Glomerular endothelial cell (primary cell): ENCODE data around the gene C7orf57. TPM values are rescaled to one million over a fixed set of nuclear protein-coding genes. Genes with fewer than 3 reads are reported as not detected.
"Not testable (repeated sequence)": the region's sequence is repeated elsewhere in the genome, so short reads cannot be mapped to it uniquely, and the experiment has no call there.

Experiments used
- DNase-seq: peaks from one replicate; pipeline ENCODE4 v3.0.0-alpha.2; 2011; ENCODE audit warnings: low read depth, low spot score; ENCODE audit errors: extremely low read depth
- total RNA-seq: library from RNA; depleted of rRNA; stranded (reverse); fragments of >200 nt; gene quantifications from 2 replicates; pipeline ENCODE4 v1.2.3, GENCODE V29; 2015

Gene C7orf57
- total RNA-seq, 1 donor from 2014 or later = 0.64 TPM

GRCh38 chr7:48033922-48034321, 1.4 kb upstream of the C7orf57 start:
- DNase-seq = no peak

- no peak for DNase-seq
Measured at GRCh38 chr7:48035967-48036478, 680 bp downstream of the C7orf57 start.

GRCh38 chr7:48038815-48039506, 3.6 kb downstream of the C7orf57 start:
- no peak for DNase-seq

- DNase-seq = no peak
Measured at GRCh38 chr7:48040944-48041652, 5.8 kb downstream of the C7orf57 start.

- no peak for DNase-seq
Measured at GRCh38 chr7:48041653-48041970, 6.3 kb downstream of the C7orf57 start.

- no peak for DNase-seq
Measured at GRCh38 chr7:48042216-48042615, 6.9 kb downstream of the C7orf57 start.

- DNase-seq = no peak
Measured at GRCh38 chr7:48042636-48043035, 7.3 kb downstream of the C7orf57 start.

- DNase-seq = no peak
Measured at GRCh38 chr7:48045195-48045765, 9.9 kb downstream of the C7orf57 start.

- DNase-seq = no peak
Measured at GRCh38 chr7:48046458-48046857, 11.1 kb downstream of the C7orf57 start.

GRCh38 chr7:48048113-48048512, 12.8 kb downstream of the C7orf57 start:
- no peak for DNase-seq

- DNase-seq = no peak
Measured at GRCh38 chr7:48049850-48050249, 14.5 kb downstream of the C7orf57 start.

- no peak for DNase-seq
Measured at GRCh38 chr7:48052748-48053147, 17.4 kb downstream of the C7orf57 start.

- DNase-seq = no peak
Measured at GRCh38 chr7:48053736-48054135, 18.4 kb downstream of the C7orf57 start.

- DNase-seq = no peak
Measured at GRCh38 chr7:48058990-48059389, 23.6 kb downstream of the C7orf57 start.

- no peak for DNase-seq
Measured at GRCh38 chr7:48059706-48060105, 24.4 kb downstream of the C7orf57 start.

GRCh38 chr7:48063985-48064384, 28.6 kb downstream of the C7orf57 start:
- DNase-seq = no peak

- DNase-seq = no peak
Measured at GRCh38 chr7:48067475-48067874, 32.1 kb downstream of the C7orf57 start.

- DNase-seq = no peak
Measured at GRCh38 chr7:48074204-48074654, 38.9 kb downstream of the C7orf57 start.

GRCh38 chr7:48077423-48077822, 42.1 kb downstream of the C7orf57 start:
- DNase-seq = no peak

GRCh38 chr7:48078470-48078869, 43.1 kb downstream of the C7orf57 start:
- no peak for DNase-seq

GRCh38 chr7:48082378-48082777, 47.0 kb downstream of the C7orf57 start:
- DNase-seq = not testable (repeated sequence)
